Measurements from ENCODE around the gene CPLX3.
A peak's percentile ranks its signal among the peaks of the same experiment; 100 is the strongest.
"Not testable (repeated sequence)": the region's sequence is repeated elsewhere in the genome, so short reads cannot be mapped to it uniquely, and the experiment has no call there.

CPLX3 gene, protein sequence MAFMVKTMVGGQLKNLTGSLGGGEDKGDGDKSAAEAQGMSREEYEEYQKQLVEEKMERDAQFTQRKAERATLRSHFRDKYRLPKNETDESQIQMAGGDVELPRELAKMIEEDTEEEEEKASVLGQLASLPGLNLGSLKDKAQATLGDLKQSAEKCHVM

DNA sequence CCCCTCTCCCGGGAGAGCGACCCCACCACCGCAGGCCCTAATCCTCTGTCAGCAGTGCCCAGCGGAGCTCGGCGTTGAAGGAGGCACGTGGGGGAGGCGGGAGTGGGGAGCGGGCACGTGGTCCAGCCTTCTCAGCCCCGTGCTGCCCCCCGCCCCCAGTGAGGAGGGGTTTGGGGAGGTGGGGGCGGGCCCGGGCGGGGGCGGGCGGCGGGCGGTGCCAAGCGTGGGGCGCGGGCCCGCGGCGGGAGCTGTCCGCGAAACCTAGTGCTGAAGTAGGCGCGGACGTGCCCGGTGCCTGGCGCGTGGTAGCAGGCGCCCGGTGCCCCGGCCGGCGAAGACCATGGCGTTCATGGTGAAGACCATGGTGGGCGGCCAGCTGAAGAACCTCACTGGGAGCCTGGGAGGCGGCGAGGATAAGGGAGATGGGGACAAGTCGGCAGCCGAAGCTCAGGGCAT, at the start of gene CPLX3:
TSS of gene CPLX3 (plus strand) at position 264 of the 456 bp plus-strand sequence. CDS start at position 341, 77 bp downstream.
- DNase-seq: peak; percentile 22 to 23

DNA sequence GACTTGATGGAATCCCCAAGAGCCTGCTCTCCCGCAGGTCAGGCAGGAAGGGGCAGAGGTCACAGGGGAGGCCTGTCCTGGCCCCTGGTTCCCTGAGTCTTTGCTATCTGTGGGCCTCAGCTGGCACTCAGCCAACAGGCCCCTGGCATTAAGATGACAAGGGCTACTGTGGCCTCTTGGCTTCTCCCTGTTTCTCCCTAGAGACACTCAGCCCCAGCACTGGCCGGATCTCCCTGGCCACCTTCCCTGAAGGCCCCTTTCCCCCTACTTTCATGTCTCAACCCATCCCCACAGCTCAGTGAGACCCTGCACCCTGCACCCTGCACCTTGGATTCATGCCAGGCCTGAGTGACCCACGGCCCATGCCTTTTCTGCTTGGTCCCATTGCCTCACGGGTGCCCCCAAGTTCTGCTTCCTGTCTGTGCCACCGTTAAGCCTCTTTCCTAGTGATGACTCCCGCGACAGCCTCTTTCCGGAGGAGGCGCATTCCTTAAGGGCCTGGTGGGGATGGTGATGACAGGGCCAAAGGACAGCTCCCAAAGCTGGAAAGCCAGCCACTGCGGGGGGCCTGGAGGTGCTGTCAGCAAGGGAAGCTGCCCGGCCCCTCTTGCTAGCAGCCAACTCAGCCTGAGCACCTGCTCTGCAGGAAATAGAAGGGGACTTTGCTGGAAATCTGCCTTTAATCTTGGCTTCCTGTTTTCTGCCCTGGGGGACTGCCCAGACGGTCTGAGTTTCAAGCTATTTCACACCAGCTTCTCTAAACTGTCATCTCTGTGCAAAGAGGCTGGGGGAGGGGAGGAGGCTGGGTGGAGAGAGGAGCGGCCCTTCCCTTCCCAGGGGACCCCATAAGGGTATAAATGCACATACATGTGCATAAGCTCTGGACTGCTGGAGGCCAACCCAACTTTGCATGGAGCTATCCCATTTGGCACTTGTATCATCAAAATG, 49.3 kb upstream of the CPLX3 start:
- peak in 1 of 2 experiments; percentile 41 for DNase-seq

DNA sequence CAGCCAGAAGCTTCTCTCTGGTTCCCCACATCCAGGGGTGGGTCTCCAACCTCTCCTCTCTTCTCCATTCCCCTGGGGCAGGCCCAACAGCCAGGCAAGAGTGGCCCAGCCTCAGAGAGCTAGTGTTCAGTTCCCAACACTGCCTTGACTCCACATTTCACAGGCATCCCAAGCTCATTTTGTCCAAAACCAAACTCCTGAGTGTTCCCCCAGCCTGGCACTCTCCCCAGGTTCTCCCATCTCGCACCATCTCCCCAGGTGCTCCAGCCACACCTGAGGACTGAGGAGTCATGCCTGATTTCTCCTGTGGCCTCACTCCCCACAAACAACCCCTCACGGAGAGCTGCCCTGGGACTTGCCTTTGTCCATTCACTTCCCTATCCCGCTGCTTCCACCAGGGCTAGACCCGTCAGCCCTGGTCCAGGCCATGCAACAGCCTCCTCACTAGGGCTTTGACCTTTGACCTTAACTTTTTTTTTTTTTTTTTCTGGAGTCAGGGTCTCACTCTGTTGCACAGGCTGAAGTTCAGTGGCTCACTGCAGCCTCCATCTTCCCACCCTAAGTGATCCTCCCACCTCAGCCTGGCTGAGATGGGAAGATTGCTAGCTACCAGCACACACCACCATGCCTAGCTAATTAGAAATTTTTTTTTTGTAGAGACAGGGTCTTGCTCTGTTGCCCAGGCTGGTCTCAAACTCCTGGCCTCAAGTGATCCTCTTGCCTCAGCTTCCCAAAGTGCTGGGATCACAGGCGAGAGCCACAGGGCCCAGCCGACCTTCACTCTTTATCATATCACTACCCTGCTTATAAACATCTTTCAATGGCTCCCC, 48.4 kb upstream of the CPLX3 start:
- no peak for DNase-seq

DNA sequence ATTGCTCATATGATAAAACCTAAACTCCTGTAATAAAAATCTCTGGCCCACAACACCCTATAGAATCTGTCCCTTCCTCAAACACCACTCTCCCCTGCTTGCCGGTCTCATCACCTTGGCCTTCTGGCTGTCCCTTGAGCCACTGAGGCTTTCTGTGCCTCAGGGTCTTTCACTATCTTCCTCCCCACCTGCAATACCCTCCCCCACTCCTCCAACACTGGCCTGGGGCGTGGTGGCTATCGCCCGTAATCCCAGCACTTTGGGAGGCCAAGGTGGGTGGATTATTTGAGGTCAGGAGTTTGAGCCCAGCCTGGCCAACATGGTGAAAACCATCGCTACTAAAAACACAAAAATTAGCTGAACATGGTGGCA, 47.8 kb upstream of the CPLX3 start:
- no peak for DNase-seq

DNA sequence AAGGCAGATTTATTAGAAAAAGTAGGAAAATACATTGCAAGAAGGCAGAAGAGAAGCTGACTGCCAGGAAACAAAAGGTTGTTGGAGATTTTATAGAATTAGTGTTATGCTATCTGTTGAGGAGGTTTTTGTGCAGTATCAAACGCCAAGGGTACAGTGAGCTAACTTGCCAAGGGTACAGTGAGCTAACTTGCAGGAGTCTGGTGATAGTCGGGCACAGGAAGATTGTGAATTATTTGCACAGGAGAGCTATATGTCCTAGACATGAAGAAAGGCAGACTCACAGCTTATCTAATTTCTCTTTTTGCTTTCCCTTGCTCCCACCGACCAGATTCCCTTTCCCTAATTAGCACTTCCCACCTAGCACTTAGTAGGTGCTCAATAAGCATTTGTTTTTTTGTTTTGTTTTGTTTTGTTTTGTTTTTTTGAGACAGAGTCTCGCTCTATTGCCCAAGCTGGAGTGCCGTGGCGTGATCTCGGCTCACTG, 47.2 kb upstream of the CPLX3 start:
- no peak for DNase-seq

DNA sequence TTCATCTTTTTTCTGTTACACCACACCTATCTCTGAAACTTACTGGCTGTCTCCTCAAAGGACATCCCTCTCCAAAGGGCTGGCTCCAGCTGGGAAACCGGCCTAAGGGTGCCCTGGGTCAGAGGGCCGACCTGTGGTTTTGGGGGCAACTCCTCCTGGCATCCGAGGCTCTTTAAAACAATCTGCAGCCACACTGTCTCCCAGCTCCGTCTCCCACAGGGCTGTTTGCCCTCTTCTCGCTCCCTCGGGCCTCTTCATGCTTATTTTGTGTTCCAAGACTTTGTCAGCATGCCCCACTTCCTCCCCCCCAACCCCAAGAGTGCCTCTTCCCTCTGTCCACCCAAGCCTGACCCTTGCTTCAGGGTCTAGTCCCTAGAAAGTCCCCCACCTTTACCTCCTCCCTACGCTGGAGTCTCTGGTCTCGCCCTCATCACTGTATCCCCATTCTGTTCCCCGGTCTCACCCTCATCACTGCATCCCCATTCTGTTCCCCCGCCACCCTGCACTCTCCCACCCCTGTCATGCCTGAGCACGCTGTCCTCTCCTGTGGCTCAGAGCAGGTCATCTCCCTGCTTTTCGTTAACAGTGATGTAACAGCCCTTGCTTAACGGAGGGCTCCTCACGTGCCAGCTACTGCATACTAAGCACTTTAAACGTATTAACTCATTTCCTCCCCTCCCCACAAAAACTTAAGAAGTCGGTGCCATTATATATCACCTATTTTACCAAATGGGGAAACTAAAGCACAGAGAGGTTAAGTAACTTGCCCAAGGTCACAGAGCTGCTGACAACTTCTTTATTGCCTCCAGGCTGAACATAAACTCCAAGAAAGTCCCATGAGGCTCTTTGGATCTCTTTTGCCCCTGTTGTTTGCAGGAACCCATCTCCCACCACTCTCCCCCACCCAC, 45.6 kb upstream of the CPLX3 start:
- DNase-seq: no peak

DNA sequence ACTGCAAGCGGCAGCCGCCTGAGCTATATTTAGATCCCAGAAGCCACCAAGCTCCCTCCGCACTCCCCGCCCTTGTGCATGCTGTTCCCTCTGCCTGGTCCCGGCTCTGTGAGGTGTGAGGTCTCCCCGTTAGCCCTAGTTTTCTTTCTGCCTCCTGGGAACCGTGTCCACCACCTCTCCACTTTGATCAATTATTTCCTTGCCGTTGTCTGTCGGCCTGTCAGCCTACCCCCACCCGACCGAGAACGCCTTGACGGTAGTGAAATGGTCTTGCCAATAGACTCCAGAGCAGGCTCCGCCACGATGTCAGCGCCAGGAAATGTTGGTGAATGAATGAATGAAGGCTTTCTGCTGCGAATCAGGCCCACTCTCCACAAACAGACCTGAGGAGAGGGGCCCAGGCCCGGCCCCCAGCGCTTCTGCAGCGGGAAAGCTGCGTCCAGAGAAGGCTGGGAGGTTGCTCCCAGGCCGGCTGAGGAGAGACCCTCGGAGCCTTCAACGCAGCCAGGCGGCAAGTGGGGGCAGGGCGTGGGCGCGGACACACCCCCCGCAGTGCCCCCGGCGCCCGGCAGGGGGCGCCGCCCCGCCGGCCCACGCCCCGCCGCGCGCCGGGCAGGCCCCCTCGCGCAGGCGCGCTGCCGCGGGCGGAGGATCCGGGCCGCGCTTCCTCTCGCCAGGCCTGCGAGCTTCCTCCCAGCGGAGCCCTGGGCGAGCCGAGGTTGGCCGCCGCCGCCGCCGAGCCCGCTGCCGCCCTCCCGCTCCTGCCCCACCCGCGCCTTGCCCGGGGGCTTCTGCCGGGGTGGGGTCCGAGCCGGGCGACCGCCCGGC, 44.8 kb upstream of the CPLX3 start, which contains the start of gene CSK:
TSS of gene CSK (plus strand) at position 650 of the 828 bp plus-strand sequence. CDS start 16,218 bp downstream, outside the sequence.
- peak; percentile 57 to 62 for DNase-seq

DNA sequence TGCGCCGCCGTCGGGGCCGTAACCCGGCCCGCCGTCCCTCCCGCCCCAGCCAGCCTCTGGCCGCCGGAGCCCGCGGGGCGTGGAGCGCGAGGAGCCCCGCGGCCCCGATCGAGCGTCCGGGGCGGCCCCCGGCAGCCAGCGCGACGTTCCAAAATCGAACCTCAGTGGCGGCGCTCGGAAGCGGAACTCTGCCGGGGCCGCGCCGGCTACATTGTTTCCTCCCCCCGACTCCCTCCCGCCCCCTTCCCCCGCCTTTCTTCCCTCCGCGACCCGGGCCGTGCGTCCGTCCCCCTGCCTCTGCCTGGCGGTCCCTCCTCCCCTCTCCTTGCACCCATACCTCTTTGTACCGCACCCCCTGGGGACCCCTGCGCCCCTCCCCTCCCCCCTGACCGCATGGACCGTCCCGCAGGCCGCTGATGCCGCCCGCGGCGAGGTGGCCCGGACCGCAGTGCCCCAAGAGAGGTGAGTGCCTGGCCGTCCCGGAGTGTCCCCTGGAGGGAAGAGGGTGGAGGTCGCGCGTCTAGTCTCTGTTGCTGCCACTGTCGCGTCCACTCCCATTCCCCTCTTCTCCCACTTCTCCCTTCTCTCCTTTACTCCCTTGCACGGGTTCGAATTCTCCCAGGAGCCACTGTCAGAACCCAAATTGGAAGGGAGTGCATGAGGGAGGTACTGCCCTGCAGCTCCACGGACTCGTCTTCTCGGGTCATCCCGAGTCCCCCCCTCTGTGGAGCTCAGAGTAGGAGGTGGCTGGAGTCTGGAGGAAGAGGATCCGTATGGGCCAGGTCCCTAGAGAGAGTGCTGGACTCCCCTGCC, 44.0 kb upstream of the CPLX3 start:
- peak; percentile 54 to 57 for DNase-seq

DNA sequence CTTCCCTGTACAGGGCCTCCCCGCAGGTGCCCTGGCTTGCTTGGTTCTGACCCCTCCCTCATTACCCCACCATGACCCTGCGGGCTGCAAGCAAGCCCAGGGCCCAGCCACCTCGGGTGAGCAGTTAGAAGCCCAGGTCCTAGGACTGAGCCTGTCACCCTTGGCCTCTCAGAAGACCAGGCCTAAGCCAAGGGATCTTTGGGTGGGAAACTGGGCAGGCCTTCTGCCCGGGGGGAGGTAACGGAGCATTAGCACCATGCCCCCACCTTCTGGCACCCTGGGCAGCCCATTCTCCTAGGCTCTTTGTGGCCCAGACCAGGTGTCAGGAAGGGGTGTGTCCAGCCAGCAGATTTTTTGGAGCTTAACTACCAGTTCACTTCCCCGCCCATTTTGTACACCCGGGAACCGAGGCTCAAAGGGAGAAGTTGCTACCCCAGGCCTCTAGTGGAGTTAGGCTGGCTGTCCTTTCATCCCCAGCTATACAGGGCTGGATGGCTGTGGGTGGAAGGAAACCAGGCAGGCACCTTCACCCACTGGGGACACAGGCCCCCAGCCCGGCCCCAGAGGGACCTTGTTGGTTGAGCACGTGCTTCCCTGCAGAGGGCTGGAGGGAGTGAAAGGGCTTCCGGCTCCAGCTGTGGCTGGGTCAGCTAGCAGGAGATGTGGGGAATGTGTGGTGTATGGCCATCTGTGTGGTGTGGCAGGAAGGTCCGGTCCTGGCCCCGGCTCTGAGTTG, 43.2 kb upstream of the CPLX3 start:
- DNase-seq: no peak

DNA sequence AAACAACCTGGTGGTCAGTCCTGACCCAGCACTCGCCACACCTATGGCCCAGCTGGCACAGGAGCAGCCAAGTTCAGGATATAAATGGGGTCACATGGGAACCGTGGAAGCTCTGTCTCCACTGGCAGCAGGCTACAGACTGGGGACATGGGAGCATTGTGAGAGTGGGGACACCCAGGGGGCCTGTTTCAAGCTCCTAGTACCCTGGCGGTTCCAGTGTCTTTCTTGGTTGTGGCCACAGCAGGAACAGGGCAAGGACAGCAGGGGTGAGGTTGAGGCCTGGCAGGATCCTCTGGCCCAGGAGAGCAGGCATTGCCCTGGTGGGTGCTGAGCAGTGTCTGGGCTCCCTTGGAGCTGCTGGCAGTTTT, 42.6 kb upstream of the CPLX3 start:
- DNase-seq: no peak

DNA sequence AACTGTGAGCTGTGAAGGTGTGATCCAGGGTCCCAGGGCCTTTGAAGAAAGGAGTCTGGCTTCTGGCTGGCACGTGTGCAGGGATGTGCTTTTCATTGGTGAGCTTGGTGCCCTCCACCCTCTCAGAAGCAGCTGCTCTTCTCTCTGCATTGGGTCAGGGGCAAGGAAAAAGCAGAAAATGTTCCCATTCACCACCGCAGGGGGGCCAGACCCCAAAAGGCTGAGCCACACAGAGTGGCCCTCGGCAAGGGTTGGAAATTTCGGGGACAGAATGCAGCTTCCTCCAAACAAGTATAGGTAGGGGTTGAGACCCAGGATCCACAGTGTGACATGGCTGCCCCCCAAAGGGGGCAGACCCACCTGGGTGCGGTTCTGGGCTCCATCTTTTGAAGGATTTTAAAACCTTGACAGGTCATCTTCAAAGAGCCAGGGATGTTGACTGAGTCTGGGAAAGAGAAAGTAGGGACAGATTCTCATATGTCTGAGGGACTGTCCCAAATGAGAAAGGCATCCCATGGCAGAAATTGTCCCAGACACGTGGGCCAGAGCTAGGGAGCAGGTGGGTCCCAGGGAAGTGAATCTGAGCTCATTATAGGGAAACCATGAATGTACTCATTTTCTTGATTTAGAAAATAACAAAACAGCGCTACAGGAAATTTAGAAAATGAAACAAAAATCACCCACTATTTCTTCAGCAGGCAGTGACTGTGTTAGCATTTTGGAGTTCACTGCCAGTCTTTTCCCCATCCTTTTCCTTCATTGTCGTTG, 41.8 kb upstream of the CPLX3 start:
- DNase-seq: no peak

DNA sequence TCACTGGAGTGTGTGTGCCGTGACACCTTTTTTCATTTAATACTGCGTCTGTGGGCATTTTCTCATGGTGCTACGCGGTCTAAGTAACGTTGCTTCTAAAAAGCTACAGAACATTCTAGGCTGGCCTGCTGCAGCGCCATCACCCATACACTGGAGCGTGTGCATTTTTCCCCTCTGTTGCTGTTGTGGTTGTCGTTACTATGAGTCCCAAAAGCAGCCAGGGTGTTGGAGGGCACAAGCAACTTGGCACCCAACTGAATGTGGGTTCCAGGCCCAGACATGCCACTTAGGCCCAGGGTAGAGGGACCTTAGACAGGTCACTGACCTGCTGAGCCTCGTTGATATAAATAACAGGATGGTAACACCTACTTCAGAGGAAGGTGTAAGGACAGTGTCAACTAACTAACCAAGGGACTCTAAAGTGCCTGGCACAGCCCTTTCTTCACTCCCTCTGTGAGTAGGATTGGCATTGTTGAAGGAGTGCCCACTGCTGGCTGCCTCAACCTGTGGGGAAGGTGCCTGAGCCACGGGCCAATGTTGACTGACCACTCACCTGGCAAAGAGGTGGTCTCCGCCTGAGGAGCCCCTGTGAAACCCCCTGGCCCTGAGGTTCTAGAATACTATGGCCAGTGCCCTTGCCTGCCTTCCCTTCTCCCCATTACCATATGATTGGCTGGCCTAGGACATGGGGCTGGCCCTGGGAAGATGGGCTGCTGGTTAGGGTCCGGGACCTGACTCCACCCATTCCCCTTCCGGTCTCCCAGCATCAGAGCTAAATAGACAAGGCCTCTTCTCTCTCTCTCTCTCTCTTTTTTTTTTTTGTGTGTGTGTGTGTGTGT, 41.0 kb upstream of the CPLX3 start:
- no peak for DNase-seq

DNA sequence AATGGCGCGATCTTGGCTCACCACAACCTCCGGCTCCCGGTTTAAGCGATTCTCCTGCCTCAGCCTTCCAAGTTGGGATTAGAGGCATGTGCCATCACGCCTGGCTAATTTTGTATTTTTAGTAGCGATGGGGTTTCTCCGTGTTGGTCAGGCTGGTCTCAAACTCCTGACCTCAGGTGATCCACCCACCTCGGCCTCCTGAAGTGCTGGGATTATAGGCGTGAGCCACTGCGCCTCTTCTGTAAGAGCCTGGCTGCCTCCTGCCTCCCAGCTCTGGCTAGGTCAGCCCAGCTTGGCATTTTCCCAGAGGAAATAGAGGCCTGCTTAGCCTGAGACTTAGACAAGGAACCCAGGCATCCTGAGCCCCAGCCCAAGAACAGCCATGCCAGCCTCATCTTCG, 40.3 kb upstream of the CPLX3 start:
- not testable (repeated sequence) for DNase-seq

DNA sequence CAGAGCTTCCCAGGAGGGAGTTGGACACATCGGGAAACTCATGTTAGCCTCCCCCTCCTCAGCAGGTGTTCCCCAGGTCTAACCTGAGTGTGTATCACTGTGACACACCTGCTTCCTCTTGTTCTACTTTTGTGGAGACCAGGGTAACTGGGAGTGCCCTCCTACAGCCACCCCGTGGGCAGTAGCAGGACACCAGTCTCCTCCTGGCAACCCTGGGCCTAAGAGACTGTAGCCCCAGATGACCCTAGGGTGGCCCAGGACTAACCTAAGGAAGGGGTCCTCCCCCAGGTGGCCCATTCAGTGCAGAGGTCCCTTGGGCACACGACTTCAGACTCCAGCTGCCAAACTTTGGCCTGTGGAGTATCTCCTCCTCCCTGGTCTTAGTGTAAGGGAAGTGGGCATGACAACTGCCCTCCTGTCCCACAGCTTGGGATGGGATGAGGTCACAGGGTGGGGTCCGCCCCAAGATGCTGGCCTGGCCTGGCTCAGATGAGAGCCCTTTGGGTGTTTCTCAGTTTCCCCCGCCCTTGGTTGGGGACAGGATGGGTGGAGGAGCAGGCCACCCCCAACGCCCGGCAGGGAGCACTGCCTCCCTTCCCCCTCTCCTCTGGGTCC, 39.8 kb upstream of the CPLX3 start:
- no peak for DNase-seq

DNA sequence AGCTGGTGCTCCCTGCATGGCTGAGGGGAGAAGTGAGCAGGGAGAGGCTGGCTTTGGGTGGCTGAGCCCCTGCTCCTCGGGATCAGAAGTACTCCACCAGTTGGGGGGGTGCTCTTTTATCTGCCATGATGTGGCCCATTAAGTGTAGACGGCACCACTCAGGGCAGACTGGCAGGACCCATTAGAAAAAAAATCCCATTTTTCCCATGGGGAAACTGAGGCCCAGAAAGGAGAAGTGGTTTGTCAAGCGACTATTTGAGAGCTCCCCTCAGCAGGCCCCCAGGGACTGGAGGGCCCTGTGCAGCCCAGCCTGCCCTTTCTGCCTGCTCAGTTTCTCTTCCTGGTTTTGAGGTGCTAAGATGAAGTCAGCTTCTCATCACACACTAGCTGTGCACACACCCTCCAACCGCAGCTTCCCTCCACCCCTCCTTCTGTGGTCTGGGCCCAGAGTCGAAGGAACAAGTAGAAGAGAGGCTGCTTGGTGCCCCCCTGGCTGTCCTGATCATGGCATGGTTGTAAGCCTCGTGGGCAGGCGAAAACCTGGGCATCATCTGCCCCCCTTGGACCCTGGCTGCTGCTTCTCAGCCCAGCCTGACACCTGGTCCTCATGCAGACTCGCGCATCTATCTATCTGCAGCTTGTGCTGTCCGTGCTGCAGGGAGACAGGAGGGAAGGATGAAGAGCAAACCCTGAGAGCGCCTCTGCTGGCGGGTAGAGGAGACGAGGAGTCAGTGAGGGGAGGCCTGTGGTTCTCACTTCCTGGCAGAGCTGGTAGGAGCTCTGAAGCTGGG, 39.0 kb upstream of the CPLX3 start:
- peak; percentile 81 to 85 for DNase-seq

DNA sequence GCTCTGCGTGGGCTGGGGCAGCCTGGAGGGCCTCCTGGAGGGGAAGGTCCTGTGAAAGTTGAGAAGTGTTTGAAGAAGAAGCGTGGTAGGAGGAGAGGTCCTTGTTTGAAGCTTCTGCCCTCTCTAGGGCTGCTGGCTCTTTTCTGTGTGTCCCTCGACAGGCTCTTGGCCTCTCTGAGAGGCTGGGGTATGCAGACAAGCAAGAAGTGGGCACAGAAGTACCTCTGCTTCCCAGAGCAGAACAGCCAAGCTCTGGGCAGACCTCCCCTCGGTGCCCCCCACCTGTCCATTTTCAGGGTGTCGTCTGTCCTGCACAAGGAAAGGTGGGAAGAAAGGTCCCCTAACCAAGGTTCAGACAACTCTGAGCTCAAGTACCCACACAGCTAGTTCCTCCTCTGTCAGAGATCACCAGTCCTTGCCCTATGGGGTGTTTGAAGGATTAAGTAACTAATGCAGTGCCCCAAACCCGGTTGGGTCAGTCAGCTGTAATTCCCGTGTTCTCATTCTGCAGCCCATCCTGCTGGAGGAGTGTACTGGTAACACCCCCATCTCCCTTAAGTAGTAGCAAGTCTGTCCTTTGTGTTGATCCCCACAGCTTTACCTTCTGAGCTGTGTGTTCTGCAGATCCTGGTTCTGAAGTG, 38.3 kb upstream of the CPLX3 start:
- DNase-seq: no peak
